ENCODE results near the gene RIC3.

DNA sequence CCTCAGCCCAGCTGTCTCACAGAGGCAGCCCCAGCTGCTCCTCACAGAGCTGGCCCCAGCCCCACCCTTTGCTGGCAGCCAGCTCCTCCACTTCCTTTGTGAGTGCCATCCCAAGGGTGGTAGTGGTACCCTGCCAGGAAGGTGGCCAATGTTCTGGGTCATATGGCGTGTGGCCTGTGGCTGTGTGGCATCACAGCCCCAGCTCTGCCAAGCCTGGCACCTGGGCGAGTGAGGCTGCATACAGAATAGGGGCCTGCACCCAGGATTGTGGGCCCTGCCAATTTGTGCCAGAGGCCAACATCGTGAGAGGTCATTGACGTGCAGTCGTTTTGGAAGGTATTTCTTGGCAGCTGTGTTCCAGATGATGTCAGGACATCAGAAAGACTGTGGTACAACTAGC lies 77.1 kb downstream of the RIC3 start:
- TF ChIP-seq, protein P1, sequence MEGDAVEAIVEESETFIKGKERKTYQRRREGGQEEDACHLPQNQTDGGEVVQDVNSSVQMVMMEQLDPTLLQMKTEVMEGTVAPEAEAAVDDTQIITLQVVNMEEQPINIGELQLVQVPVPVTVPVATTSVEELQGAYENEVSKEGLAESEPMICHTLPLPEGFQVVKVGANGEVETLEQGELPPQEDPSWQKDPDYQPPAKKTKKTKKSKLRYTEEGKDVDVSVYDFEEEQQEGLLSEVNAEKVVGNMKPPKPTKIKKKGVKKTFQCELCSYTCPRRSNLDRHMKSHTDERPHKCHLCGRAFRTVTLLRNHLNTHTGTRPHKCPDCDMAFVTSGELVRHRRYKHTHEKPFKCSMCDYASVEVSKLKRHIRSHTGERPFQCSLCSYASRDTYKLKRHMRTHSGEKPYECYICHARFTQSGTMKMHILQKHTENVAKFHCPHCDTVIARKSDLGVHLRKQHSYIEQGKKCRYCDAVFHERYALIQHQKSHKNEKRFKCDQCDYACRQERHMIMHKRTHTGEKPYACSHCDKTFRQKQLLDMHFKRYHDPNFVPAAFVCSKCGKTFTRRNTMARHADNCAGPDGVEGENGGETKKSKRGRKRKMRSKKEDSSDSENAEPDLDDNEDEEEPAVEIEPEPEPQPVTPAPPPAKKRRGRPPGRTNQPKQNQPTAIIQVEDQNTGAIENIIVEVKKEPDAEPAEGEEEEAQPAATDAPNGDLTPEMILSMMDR (IDR thresholded peaks at IDR 0.05 in 2 of 3, conservative IDR thresholded peaks at IDR 0.05 in 1 of 3; ENCODE audit: borderline replicate concordance in 1 of 3, insufficient read depth in 1 of 3, low read depth in 2 of 3, low read length in 2 of 3) = no peak
- TF ChIP-seq, protein P2, sequence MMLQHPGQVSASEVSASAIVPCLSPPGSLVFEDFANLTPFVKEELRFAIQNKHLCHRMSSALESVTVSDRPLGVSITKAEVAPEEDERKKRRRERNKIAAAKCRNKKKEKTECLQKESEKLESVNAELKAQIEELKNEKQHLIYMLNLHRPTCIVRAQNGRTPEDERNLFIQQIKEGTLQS (IDR thresholded peaks at IDR 0.05) = no peak
- TF ChIP-seq, protein P3, sequence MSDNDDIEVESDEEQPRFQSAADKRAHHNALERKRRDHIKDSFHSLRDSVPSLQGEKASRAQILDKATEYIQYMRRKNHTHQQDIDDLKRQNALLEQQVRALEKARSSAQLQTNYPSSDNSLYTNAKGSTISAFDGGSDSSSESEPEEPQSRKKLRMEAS (IDR thresholded peaks at IDR 0.05) = no peak
- TF ChIP-seq EZH2phosphoT487 (IDR thresholded peaks at IDR 0.05; ENCODE audit: borderline replicate concordance) (no peak), POLR2A (IDR thresholded peaks at IDR 0.05; ENCODE audit: borderline replicate concordance, extremely low read depth, insufficient read depth, insufficient read length) (no peak), CEBPB (IDR thresholded peaks at IDR 0.05; ENCODE audit: low read depth) (no peak), TCF7L2 (IDR thresholded peaks at IDR 0.05; ENCODE audit: borderline replicate concordance, extremely low read depth, insufficient read depth, insufficient read length) (no peak), YY1 (IDR thresholded peaks at IDR 0.05; ENCODE audit: extremely low read depth, insufficient replicate concordance, low read depth, low read length) (no peak), RAD21 (IDR thresholded peaks at IDR 0.05; ENCODE audit: low read depth) (no peak), POLR2AphosphoS5 (IDR thresholded peaks at IDR 0.05; ENCODE audit: low read depth, low read length) (no peak), SIN3A (IDR thresholded peaks at IDR 0.05; ENCODE audit: low read depth) (no peak), EZH2 (IDR thresholded peaks at IDR 0.05) (no peak)
- TF ChIP-seq, protein P4, sequence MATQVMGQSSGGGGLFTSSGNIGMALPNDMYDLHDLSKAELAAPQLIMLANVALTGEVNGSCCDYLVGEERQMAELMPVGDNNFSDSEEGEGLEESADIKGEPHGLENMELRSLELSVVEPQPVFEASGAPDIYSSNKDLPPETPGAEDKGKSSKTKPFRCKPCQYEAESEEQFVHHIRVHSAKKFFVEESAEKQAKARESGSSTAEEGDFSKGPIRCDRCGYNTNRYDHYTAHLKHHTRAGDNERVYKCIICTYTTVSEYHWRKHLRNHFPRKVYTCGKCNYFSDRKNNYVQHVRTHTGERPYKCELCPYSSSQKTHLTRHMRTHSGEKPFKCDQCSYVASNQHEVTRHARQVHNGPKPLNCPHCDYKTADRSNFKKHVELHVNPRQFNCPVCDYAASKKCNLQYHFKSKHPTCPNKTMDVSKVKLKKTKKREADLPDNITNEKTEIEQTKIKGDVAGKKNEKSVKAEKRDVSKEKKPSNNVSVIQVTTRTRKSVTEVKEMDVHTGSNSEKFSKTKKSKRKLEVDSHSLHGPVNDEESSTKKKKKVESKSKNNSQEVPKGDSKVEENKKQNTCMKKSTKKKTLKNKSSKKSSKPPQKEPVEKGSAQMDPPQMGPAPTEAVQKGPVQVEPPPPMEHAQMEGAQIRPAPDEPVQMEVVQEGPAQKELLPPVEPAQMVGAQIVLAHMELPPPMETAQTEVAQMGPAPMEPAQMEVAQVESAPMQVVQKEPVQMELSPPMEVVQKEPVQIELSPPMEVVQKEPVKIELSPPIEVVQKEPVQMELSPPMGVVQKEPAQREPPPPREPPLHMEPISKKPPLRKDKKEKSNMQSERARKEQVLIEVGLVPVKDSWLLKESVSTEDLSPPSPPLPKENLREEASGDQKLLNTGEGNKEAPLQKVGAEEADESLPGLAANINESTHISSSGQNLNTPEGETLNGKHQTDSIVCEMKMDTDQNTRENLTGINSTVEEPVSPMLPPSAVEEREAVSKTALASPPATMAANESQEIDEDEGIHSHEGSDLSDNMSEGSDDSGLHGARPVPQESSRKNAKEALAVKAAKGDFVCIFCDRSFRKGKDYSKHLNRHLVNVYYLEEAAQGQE (IDR thresholded peaks at IDR 0.05; ENCODE audit: low read depth) = no peak
- TF ChIP-seq, protein P5, sequence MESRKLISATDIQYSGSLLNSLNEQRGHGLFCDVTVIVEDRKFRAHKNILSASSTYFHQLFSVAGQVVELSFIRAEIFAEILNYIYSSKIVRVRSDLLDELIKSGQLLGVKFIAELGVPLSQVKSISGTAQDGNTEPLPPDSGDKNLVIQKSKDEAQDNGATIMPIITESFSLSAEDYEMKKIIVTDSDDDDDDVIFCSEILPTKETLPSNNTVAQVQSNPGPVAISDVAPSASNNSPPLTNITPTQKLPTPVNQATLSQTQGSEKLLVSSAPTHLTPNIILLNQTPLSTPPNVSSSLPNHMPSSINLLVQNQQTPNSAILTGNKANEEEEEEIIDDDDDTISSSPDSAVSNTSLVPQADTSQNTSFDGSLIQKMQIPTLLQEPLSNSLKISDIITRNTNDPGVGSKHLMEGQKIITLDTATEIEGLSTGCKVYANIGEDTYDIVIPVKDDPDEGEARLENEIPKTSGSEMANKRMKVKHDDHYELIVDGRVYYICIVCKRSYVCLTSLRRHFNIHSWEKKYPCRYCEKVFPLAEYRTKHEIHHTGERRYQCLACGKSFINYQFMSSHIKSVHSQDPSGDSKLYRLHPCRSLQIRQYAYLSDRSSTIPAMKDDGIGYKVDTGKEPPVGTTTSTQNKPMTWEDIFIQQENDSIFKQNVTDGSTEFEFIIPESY (IDR thresholded peaks at IDR 0.05; ENCODE audit: extremely low read depth, insufficient replicate concordance, low read length) = no peak
